ENCODE data around the gene CFAP210.

CFAP210 gene

DNA sequence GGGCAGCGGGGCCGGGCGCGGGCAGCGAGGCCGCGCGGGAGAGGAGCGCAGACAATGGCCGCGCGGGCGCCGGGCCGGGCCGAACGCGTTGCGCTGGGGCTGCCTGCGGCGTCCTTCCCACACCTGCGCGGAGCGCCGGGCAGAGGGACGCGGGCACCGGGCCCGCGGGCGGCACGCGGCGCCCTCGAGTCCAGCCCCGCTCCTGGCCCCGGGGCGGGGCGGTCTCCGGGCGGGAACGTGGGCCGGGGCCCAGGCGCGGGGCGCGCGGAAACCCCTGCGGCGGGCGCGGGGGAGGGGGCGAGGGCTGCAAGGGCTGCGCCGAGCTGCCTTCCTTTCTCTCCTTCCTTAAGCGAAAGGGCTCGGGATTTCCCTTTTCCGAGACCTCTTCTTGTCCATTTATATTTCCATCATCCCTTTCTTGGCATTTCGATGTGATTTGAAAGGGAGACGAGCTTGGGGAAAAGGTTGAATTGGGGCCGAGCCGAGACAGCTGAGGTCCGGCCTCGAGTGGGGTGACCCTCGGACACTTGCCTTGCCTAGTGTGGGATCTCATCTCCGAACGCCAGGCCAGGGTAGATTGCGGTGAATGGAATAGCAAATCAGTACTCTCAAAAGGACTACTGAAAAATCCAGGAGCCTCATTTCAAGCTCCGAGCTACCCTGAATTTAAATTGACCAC, 40.1 kb upstream of the CFAP210 start:
- TF ChIP-seq, protein P1, sequence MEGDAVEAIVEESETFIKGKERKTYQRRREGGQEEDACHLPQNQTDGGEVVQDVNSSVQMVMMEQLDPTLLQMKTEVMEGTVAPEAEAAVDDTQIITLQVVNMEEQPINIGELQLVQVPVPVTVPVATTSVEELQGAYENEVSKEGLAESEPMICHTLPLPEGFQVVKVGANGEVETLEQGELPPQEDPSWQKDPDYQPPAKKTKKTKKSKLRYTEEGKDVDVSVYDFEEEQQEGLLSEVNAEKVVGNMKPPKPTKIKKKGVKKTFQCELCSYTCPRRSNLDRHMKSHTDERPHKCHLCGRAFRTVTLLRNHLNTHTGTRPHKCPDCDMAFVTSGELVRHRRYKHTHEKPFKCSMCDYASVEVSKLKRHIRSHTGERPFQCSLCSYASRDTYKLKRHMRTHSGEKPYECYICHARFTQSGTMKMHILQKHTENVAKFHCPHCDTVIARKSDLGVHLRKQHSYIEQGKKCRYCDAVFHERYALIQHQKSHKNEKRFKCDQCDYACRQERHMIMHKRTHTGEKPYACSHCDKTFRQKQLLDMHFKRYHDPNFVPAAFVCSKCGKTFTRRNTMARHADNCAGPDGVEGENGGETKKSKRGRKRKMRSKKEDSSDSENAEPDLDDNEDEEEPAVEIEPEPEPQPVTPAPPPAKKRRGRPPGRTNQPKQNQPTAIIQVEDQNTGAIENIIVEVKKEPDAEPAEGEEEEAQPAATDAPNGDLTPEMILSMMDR (IDR thresholded peaks at IDR 0.05; ENCODE audit: borderline replicate concordance, insufficient read depth, low read depth, low read length), result no peak
- peak overlapping the region; percentile 88 for H3K4me3 ChIP-seq (ENCODE audit: low read depth, low read length)

DNA sequence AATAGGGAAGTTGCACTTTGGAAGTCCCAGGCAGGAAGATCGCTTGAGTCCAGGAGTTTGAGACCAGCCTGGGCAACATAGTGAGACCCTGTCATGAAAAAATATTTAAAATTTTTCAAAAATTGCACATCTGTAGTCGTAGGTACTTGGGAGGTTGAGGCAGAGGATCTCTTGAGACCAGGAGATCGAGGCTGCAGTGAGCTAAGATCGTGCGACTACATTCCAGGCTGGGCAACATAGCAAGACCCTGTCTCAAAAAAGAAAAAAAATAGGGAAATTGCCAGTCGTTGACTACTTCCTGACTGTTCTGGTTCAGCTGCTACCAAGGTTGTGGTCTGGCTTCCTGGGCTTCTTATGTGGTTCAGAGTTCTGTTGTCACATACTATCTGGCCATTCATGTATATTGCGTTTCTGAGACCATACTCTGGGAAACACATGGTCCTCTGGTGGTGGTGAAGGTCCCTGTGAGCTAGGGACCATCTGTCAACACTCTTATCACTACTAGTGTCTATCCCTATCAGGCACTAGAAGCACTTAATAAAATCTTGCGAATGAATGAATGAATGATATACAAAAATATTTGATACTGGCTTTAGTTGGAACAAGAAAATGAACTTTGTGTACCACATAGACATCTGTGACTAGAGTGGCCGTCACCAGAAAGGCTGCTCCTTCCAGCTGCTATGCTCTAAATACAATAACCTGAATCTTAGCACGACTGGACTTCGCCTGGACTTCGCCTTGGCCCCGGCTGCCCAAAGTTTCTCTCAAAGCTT, 38.6 kb upstream of the CFAP210 start:
- TF ChIP-seq, protein P1 (IDR thresholded peaks at IDR 0.05; ENCODE audit: borderline replicate concordance, insufficient read depth, low read depth, low read length), result no peak
- H3K4me3 ChIP-seq (ENCODE audit: low read depth, low read length), result no peak overlapping the region

DNA sequence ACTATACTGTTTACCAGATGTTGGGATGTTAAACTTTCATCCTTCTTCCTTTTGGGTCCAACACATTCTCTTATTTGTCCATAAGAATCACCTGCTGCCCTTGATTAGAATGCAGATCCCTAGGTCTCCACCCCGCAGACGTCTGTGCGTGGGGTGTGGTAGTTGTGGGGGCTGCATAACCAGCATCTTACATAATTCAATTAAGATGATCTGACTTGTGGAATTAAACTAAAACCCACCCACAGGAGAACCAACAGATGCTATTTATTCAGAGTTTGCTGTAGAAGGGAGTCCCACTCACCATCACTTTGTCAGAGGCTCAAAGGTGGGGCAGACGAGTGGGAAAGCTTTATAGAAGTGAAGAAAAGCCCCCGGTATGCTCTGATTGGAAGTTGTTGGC, 37.9 kb upstream of the CFAP210 start:
- H3K4me3 ChIP-seq (ENCODE audit: low read depth, low read length), result no peak overlapping the region
- TF ChIP-seq, protein P1 (IDR thresholded peaks at IDR 0.05; ENCODE audit: borderline replicate concordance, insufficient read depth, low read depth, low read length), result no peak

DNA sequence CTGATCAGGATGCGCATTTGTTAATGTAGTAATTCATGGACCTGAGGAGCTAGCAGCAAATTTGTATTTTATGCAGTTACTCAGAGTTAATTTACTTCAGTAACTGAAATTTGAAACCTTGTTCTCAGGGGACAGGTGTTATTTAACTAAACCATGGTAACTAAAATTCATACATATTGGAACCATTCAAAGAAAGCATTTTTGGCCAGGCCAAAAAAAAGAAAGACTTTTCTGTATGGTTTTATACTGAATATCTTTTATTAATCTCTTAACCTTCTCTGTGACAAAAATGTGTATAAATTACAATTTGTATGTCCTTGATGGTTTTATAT, 35.0 kb upstream of the CFAP210 start:
- TF ChIP-seq, protein P1 (IDR thresholded peaks at IDR 0.05; ENCODE audit: borderline replicate concordance, insufficient read depth, low read depth, low read length), result no peak
- H3K4me3 ChIP-seq (ENCODE audit: low read depth, low read length), result no peak overlapping the region

DNA sequence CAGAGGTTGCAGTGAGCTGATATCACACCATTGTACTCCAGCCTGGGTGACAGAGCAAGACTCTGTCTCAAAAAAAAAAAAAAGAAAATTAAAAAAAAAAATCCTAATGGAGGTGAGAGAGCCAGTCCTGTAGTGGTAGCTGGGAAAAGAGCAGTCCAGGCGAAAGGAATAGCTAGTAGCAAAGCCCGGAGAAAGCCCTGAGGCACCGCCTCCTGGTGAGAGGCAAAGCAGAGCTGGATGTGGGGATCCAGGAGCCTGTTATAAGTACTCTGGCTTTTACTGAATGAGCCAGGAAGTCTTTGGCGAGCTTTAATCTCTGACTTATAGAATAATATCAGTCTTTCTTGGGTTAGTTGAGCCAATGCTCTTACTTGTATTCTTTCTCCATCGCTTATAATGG, 32.9 kb upstream of the CFAP210 start:
- TF ChIP-seq, protein P1 (IDR thresholded peaks at IDR 0.05; ENCODE audit: borderline replicate concordance, insufficient read depth, low read depth, low read length), result no peak
- H3K4me3 ChIP-seq (ENCODE audit: low read depth, low read length), result no peak overlapping the region

DNA sequence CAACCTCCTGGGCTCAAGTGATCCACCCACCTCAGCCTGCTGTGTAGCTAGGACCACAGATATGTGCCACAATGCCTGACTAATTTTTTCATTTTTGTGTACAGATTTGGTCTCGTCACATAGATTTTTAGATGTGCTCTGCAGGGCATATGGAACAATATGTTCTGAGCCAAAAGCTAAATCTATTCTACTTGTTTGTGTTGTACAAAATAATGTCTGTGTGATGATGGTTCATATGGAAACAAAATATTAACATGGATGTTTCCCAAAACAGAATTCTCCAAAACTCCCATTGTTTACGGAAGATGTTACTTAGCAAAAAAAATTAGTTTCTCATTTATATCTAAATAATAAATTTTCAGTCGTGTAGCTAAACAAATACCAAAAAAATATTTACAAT, 26.8 kb upstream of the CFAP210 start:
- H3K4me3 ChIP-seq (ENCODE audit: low read depth, low read length), result no peak overlapping the region
- TF ChIP-seq, protein P1 (IDR thresholded peaks at IDR 0.05; ENCODE audit: borderline replicate concordance, insufficient read depth, low read depth, low read length), result no peak
